ENCODE measurements around the gene TUBB4B. TPM values are rescaled to one million over a fixed set of nuclear protein-coding genes. Genes with fewer than 3 reads are reported as not detected.
"Not testable (repeated sequence)": the region's sequence is repeated elsewhere in the genome, so short reads cannot be mapped to it uniquely, and the experiment has no call there.

Gene TUBB4B
- total RNA-seq, 1 donor from 2014 or later, result 134 TPM

GRCh38 chr9:137235424-137236237, 5.5 kb upstream of the TUBB4B start:
- Mint-ChIP-seq H3K36me3 (ENCODE audit: low read depth, unreplicated experiment) (peaks cover 3% of the 10 kb centered on the region), H3K27ac (ENCODE audit: unreplicated experiment) (no peak overlapping the region), H3K4me3 (ENCODE audit: unreplicated experiment) (no peak overlapping the region), H3K27me3 (ENCODE audit: unreplicated experiment) (peaks cover 4% of the 10 kb centered on the region), H3K9me3 (ENCODE audit: unreplicated experiment) (no peaks in the 10 kb centered on the region), H3K4me1 (ENCODE audit: unreplicated experiment) (no peaks in the 10 kb centered on the region)
- DNase-seq (ENCODE audit: low spot score), result no peak
- no peak for TF ChIP-seq CTCF (IDR thresholded peaks at IDR 0.05; ENCODE audit: unreplicated experiment)

GRCh38 chr9:137236238-137236935, 4.7 kb upstream of the TUBB4B start:
- DNase-seq (ENCODE audit: low spot score), result peak; percentile 92
- H3K9me3 Mint-ChIP-seq (ENCODE audit: unreplicated experiment), result no peaks in the 10 kb centered on the region
- no peak overlapping the region for H3K4me3 Mint-ChIP-seq (ENCODE audit: unreplicated experiment)
- no peak overlapping the region for H3K27ac Mint-ChIP-seq (ENCODE audit: unreplicated experiment)
- TF ChIP-seq CTCF (IDR thresholded peaks at IDR 0.05; ENCODE audit: unreplicated experiment), result peak; percentile 96
- peaks cover 8% of the 10 kb centered on the region for H3K27me3 Mint-ChIP-seq (ENCODE audit: unreplicated experiment)
- peaks cover 2% of the 10 kb centered on the region for H3K4me1 Mint-ChIP-seq (ENCODE audit: unreplicated experiment)
- H3K36me3 Mint-ChIP-seq (ENCODE audit: low read depth, unreplicated experiment), result peaks cover 3% of the 10 kb centered on the region

GRCh38 chr9:137236936-137237421, 4.1 kb upstream of the TUBB4B start:
- H3K4me1 Mint-ChIP-seq (ENCODE audit: unreplicated experiment), result peaks cover 3% of the 10 kb centered on the region
- no peak overlapping the region for H3K27ac Mint-ChIP-seq (ENCODE audit: unreplicated experiment)
- DNase-seq (ENCODE audit: low spot score), result no peak
- peaks cover 8% of the 10 kb centered on the region for H3K27me3 Mint-ChIP-seq (ENCODE audit: unreplicated experiment)
- H3K9me3 Mint-ChIP-seq (ENCODE audit: unreplicated experiment), result no peaks in the 10 kb centered on the region
- TF ChIP-seq CTCF (IDR thresholded peaks at IDR 0.05; ENCODE audit: unreplicated experiment), result no peak
- H3K4me3 Mint-ChIP-seq (ENCODE audit: unreplicated experiment), result no peak overlapping the region
- peaks cover 3% of the 10 kb centered on the region for H3K36me3 Mint-ChIP-seq (ENCODE audit: low read depth, unreplicated experiment)

- Mint-ChIP-seq H3K27me3 (ENCODE audit: unreplicated experiment) (peaks cover 17% of the 10 kb centered on the region), H3K9me3 (ENCODE audit: unreplicated experiment) (no peaks in the 10 kb centered on the region), H3K36me3 (ENCODE audit: low read depth, unreplicated experiment) (peaks cover 11% of the 10 kb centered on the region), H3K4me3 (ENCODE audit: unreplicated experiment) (no peak overlapping the region), H3K27ac (ENCODE audit: unreplicated experiment) (no peak overlapping the region), H3K4me1 (ENCODE audit: unreplicated experiment) (peaks cover 14% of the 10 kb centered on the region)
- no peak for TF ChIP-seq CTCF (IDR thresholded peaks at IDR 0.05; ENCODE audit: unreplicated experiment)
- DNase-seq (ENCODE audit: low spot score), result no peak
These were observed 3.0 kb upstream of the TUBB4B start for GRCh38 chr9:137237759-137238726.

- H3K9me3 Mint-ChIP-seq (ENCODE audit: unreplicated experiment); DNase-seq (ENCODE audit: low spot score): not testable (repeated sequence)
- H3K36me3 Mint-ChIP-seq (ENCODE audit: low read depth, unreplicated experiment), result peaks cover 11% of the 10 kb centered on the region
- H3K4me1 Mint-ChIP-seq (ENCODE audit: unreplicated experiment), result peaks cover 27% of the 10 kb centered on the region
- peaks cover 18% of the 10 kb centered on the region for H3K27me3 Mint-ChIP-seq (ENCODE audit: unreplicated experiment)
- peak overlapping the region; percentile 74 for H3K4me3 Mint-ChIP-seq (ENCODE audit: unreplicated experiment)
- H3K27ac Mint-ChIP-seq (ENCODE audit: unreplicated experiment), result peak overlapping the region; percentile 57
These were observed 1.4 kb upstream of the TUBB4B start for GRCh38 chr9:137239541-137240200.

Data from endothelial cell (in vitro differentiated cells).